GM19193 (cell line): Measurements from ENCODE around the gene RAD50.
A peak's percentile ranks its signal among the peaks of the same experiment; 100 is the strongest.

ENCODE experiments used
- POLR2A ChIP-seq: IDR thresholded peaks from 4 replicates; pipeline ENCODE4 v1.6.1; 2011; ENCODE audit not compliant: insufficient read depth, insufficient read length; ENCODE audit errors: extremely low read depth

The RAD50 gene

GRCh38 chr5:132556763-132557477, at the start of gene RAD50:
Gene RAD50 (plus strand): TSS chr5:132556977. CDS start chr5:132557325, 348 bp downstream.
- TF ChIP-seq POLR2A = peak; percentile 93

GRCh38 chr5:132510076-132510475, 46.7 kb upstream of the RAD50 start:
- no peak for TF ChIP-seq POLR2A

DNA sequence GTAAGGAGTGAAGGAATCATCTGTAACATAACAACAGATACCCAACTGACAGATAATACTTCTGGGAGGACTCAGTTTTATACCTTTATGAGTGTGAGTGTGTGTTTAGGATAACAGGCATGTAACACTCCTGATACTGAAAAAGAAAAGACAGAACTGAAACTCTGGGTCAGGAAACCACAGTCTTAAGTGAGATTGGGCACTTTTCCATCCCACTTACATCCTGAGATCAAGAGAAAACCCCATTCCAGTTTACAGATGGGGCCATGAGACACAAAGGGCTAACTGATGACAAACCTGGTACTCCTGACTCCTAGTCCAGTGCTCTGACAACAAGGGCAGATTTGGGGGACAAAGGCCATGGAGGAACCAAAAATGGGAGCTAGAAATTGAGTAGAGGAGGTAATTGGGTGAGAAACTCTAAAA, 31.5 kb upstream of the RAD50 start:
- TF ChIP-seq POLR2A = no peak

DNA sequence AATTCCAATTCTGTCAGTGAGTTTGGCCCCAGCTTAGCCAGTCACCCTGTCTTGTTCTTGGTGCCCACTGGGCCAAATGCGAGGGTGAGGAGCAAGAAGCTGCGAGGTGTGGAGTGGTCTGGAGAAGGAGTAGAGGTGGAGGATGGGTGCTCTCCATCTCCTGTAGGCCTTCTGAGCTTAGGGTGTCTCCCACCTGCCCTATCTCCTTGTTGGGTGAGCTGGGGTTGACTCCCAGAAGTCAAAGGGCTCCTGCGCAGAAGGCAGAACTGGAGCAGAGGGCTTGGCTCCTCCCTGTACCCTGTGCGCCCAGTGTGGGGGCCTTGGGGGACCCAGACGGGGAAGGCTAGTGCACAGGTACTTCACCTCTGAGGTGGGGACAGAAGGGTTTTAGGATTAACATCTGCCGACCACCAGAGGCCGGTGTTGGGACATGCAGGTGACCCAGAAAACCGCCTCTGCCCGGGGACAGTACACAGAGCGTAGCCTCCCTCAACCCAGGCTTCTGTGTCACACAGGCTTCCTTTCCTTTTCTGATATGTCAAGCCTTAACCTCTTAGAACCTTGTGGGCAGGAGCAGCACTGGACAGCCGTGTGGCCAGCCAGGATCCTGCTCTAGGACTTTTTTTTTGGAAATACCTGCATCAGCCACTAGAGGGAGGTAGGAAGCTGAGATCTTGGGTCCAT, 30.3 kb upstream of the RAD50 start:
- TF ChIP-seq POLR2A = no peak

- TF ChIP-seq POLR2A = no peak
Observed at GRCh38 chr5:132526974-132527564, 29.7 kb upstream of the RAD50 start.

DNA sequence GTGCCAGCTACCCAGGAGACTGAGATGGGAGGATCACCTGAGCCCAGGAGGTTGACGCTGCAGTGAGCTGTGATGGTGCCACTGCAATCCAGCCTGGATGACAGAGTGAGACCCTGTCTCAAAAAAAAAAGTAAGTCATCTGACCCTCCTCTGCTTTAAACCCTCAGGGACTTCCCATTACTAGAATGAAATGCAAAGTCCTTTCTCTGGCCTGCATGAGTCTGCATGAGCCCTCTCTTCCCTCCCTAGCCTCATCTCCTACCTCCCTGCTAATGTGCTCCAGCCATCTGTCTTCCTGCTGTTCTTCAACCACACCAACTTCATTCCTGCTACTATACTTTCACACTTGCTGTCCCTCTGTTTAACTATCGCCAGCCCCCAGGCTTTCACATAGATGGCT, 28.8 kb upstream of the RAD50 start:
- no peak for TF ChIP-seq POLR2A

- TF ChIP-seq POLR2A = no peak
Observed at GRCh38 chr5:132528866-132529634, 27.7 kb upstream of the RAD50 start.

- no peak for TF ChIP-seq POLR2A
Observed at GRCh38 chr5:132530946-132531345, 25.8 kb upstream of the RAD50 start.

DNA sequence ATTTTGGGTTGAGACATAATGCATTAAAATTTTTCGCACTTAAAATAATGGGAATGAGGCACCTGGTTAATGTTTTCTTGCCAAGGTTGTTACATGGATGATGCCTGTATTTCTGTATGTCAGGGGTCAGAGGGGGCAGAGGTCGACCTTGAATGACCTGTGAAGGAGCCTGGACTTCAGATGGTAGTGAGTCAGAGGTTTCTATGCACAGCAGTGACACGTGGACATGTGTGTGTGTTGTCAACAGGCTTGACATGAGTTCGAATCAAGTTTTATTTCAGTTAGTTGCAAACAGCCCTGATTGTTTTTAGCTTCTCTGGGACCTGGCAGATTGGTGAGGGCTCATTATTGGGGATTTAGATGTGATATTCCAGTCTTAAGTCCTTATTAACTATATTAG, 17.1 kb upstream of the RAD50 start:
- no peak for TF ChIP-seq POLR2A

GRCh38 chr5:132540149-132540548, 16.6 kb upstream of the RAD50 start:
- no peak for TF ChIP-seq POLR2A

DNA sequence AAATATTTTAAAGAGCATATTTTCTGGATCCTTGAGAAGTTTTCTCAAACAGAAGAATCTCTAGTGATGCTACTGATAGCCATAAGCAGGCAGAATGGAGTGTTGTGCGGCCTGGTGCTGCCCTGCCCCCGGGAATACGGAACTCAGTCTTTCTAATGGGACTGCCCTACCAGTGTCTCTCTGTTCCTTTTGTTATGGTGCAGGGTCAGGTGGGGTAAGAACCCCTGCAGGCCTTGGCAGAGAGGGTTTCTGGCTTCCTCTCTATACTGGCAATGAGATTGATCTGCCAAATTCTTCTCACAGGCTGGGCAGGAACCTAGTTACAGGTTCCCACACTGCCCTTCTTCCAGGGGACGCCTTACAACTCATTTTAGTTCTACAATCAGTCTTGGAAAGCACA, 16.0 kb upstream of the RAD50 start:
- no peak for TF ChIP-seq POLR2A

GRCh38 chr5:132543472-132544201, 13.1 kb upstream of the RAD50 start, which contains the start of gene IL5:
Gene IL5 (minus strand): TSS chr5:132543522. CDS start chr5:132543478, 44 bp downstream.
- no peak for TF ChIP-seq POLR2A

DNA sequence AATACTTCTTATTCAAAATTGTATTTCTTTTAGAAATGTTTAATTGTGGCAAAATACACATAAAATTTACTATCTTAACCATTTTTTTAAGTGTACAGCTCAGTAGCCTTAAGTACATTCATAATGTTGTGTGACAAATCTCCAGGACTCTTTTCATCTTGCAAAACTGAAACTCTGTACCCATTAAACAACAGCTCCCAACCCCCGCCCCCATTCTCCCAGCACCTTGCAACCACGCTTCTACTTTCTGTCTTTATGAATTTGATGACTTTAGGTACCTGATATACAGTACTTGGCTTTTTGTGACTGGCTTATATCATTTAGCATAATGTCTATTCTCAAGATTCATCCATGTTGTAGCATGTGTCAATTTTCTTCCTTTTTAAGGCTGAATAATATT, 10.7 kb upstream of the RAD50 start:
- TF ChIP-seq POLR2A = no peak

DNA sequence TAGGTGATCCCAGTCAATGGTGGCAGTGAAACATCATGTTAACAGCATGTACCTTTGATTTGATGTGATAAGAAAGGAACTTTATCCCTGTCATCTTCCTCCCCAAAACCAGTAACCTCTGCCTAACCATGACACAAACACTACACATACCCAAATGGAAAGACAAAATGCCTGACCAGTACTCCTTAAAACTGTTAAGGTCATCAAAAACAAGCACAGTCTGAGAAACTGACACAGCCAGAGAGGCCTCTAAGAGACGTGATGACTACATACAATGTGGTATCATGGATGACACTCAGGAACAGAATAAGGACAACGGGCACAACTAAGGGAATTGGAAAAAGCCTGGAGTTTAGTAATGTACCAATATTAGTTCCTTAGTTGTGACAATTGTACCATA, 9.5 kb upstream of the RAD50 start:
- no peak for TF ChIP-seq POLR2A
